Activated T-cell treated with anti-CD3 and anti-CD28 coated beads, Interleukin-2, amount 50 U/mL, for 4 hours (primary cell): Measurements from ENCODE around the gene KRTAP20-3. TPM values are rescaled to one million over a fixed set of nuclear protein-coding genes. Genes with fewer than 3 reads are reported as not detected.

Experiments used
- ATAC-seq, 2 donors: fragments of 200-7000 bp; cut with Tn5 transposase; one replicate each; pipeline ENCODE4 v1.10.0; 2021
- DNase-seq: peaks from one replicate; pipeline ENCODE4 v3.0.0-alpha.2; 2020
- H3K27me3 Mint-ChIP-seq: one replicate; pipeline ENCODE4 v1.8.0; 2021; ENCODE audit warnings: low read depth, mixed read lengths
- H3K36me3 Mint-ChIP-seq: one replicate; pipeline ENCODE4 v1.8.0; 2022; ENCODE audit warnings: mixed read lengths; ENCODE audit not compliant: insufficient read depth
- H3K4me1 Mint-ChIP-seq: one replicate; pipeline ENCODE4 v1.8.0; 2021; ENCODE audit warnings: low read depth, mixed read lengths
- H3K4me3 Mint-ChIP-seq: one replicate; pipeline ENCODE4 v1.8.0; 2021; ENCODE audit warnings: mild to moderate bottlenecking, moderate library complexity, mixed read lengths
- H3K9me3 Mint-ChIP-seq: one replicate; pipeline ENCODE4 v1.8.0; 2021; ENCODE audit warnings: mixed read lengths
- total RNA-seq, 3 donors: library from RNA; stranded (reverse); gene quantifications; one replicate each; pipeline ENCODE4 v1.2.1, GENCODE V29; 2021

Gene KRTAP20-3
- not detected for total RNA-seq

GRCh38 chr21:30642564-30642963 lies at the start of gene KRTAP20-3:
TSS of gene KRTAP20-3 (plus strand) at chr21:30642864.
- H3K4me3 Mint-ChIP-seq = no peak within 1 kb of the TSS
- no peaks in the 10 kb centered on the region for H3K36me3 Mint-ChIP-seq
- peaks cover 10% of the 10 kb centered on the region for H3K9me3 Mint-ChIP-seq
- no peaks in the 10 kb centered on the region for H3K4me1 Mint-ChIP-seq
- no peaks in the 10 kb centered on the region for H3K27me3 Mint-ChIP-seq
- no peak for ATAC-seq
- DNase-seq = no peak

GRCh38 chr21:30598802-30599201 lies 43.9 kb upstream of the KRTAP20-3 start, which contains the start of gene KRTAP6-2:
TSS of gene KRTAP6-2 (minus strand) at chr21:30598902. CDS start at chr21:30598874, 28 bp downstream.
- H3K9me3 Mint-ChIP-seq = peaks cover 11% of the 10 kb centered on the region
- DNase-seq (no peak), ATAC-seq (no peak)
- no peak within 1 kb of the TSS for H3K4me3 Mint-ChIP-seq
- no peaks in the 10 kb centered on the region for H3K4me1 Mint-ChIP-seq
- no peaks in the 10 kb centered on the region for H3K27me3 Mint-ChIP-seq
- H3K36me3 Mint-ChIP-seq = no peaks in the 10 kb centered on the region

GRCh38 chr21:30600787-30601186 lies 41.9 kb upstream of the KRTAP20-3 start, which contains the start of gene KRTAP22-1:
TSS of gene KRTAP22-1 (plus strand) at chr21:30601087.
- DNase-seq = no peak
- H3K4me1 Mint-ChIP-seq = no peaks in the 10 kb centered on the region
- no peak within 1 kb of the TSS for H3K4me3 Mint-ChIP-seq
- H3K27me3 Mint-ChIP-seq = no peaks in the 10 kb centered on the region
- H3K9me3 Mint-ChIP-seq = peaks cover 11% of the 10 kb centered on the region
- H3K36me3 Mint-ChIP-seq = no peaks in the 10 kb centered on the region
- ATAC-seq = no peak

- Mint-ChIP-seq H3K27me3 (no peaks in the 10 kb centered on the region), H3K4me3 (no peak overlapping the region), H3K4me1 (no peaks in the 10 kb centered on the region), H3K36me3 (no peaks in the 10 kb centered on the region), H3K9me3 (peaks cover 11% of the 10 kb centered on the region)
- ATAC-seq (no peak), DNase-seq (no peak)
Observed at GRCh38 chr21:30605968-30606367, 36.7 kb upstream of the KRTAP20-3 start.

- Mint-ChIP-seq H3K36me3 (no peaks in the 10 kb centered on the region), H3K27me3 (no peaks in the 10 kb centered on the region), H3K9me3 (peaks cover 3% of the 10 kb centered on the region), H3K4me3 (no peak overlapping the region), H3K4me1 (no peaks in the 10 kb centered on the region)
- no peak for ATAC-seq
- DNase-seq = no peak
Observed at GRCh38 chr21:30612132-30612531, 30.5 kb upstream of the KRTAP20-3 start.

GRCh38 chr21:30613836-30614235 lies 28.8 kb upstream of the KRTAP20-3 start, which contains the start of gene KRTAP6-1:
TSS of gene KRTAP6-1 (minus strand) at chr21:30613930. CDS start at chr21:30613904, 26 bp downstream.
- no peaks in the 10 kb centered on the region for H3K27me3 Mint-ChIP-seq
- H3K4me1 Mint-ChIP-seq = no peaks in the 10 kb centered on the region
- H3K9me3 Mint-ChIP-seq = peaks cover 3% of the 10 kb centered on the region
- H3K36me3 Mint-ChIP-seq = no peaks in the 10 kb centered on the region
- H3K4me3 Mint-ChIP-seq = no peak within 1 kb of the TSS
- no peak for ATAC-seq
- DNase-seq = no peak

- Mint-ChIP-seq H3K4me3 (no peak overlapping the region), H3K4me1 (no peaks in the 10 kb centered on the region), H3K9me3 (peaks cover 3% of the 10 kb centered on the region), H3K27me3 (no peaks in the 10 kb centered on the region), H3K36me3 (no peaks in the 10 kb centered on the region)
- DNase-seq (no peak), ATAC-seq (no peak)
Observed at GRCh38 chr21:30615199-30615598, 27.5 kb upstream of the KRTAP20-3 start.

- no peaks in the 10 kb centered on the region for H3K27me3 Mint-ChIP-seq
- DNase-seq (no peak), ATAC-seq (no peak)
- no peak within 1 kb of the TSS for H3K4me3 Mint-ChIP-seq
- peaks cover 3% of the 10 kb centered on the region for H3K9me3 Mint-ChIP-seq
- no peaks in the 10 kb centered on the region for H3K4me1 Mint-ChIP-seq
- H3K36me3 Mint-ChIP-seq = no peaks in the 10 kb centered on the region
Observed at GRCh38 chr21:30616125-30616524, 26.5 kb upstream of the KRTAP20-3 start, which contains the start of gene KRTAP20-1. TSS of gene KRTAP20-1 (plus strand) at chr21:30616425. CDS start at chr21:30616455, 30 bp downstream.

GRCh38 chr21:30620080-30620479 lies 22.6 kb upstream of the KRTAP20-3 start:
- Mint-ChIP-seq H3K9me3 (no peaks in the 10 kb centered on the region), H3K4me1 (no peaks in the 10 kb centered on the region), H3K27me3 (no peaks in the 10 kb centered on the region), H3K36me3 (no peaks in the 10 kb centered on the region), H3K4me3 (no peak overlapping the region)
- no peak for ATAC-seq
- DNase-seq = no peak

- no peaks in the 10 kb centered on the region for H3K4me1 Mint-ChIP-seq
- no peak for ATAC-seq
- no peak within 1 kb of the TSS for H3K4me3 Mint-ChIP-seq
- H3K36me3 Mint-ChIP-seq = no peaks in the 10 kb centered on the region
- no peak for DNase-seq
- H3K27me3 Mint-ChIP-seq = no peaks in the 10 kb centered on the region
- H3K9me3 Mint-ChIP-seq = no peaks in the 10 kb centered on the region
Observed at GRCh38 chr21:30620522-30620921, 22.1 kb upstream of the KRTAP20-3 start, which contains the start of gene KRTAP20-4. TSS of gene KRTAP20-4 (plus strand) at chr21:30620627.

GRCh38 chr21:30623362-30623761 lies 19.3 kb upstream of the KRTAP20-3 start:
- Mint-ChIP-seq H3K9me3 (no peaks in the 10 kb centered on the region), H3K4me1 (no peaks in the 10 kb centered on the region), H3K36me3 (no peaks in the 10 kb centered on the region), H3K4me3 (no peak overlapping the region), H3K27me3 (no peaks in the 10 kb centered on the region)
- no peak for ATAC-seq
- DNase-seq = no peak

GRCh38 chr21:30625449-30626165 lies 17.1 kb upstream of the KRTAP20-3 start:
- no peaks in the 10 kb centered on the region for H3K4me1 Mint-ChIP-seq

GRCh38 chr21:30628109-30628508 lies 14.6 kb upstream of the KRTAP20-3 start:
- DNase-seq (no peak), ATAC-seq (no peak)
- no peaks in the 10 kb centered on the region for H3K9me3 Mint-ChIP-seq
- no peaks in the 10 kb centered on the region for H3K4me1 Mint-ChIP-seq
- no peaks in the 10 kb centered on the region for H3K36me3 Mint-ChIP-seq
- no peak overlapping the region for H3K4me3 Mint-ChIP-seq
- no peaks in the 10 kb centered on the region for H3K27me3 Mint-ChIP-seq

More at GRCh38 chr21:30625449-30626165, 17.1 kb upstream of the KRTAP20-3 start:
- H3K9me3 Mint-ChIP-seq = no peaks in the 10 kb centered on the region
- no peaks in the 10 kb centered on the region for H3K27me3 Mint-ChIP-seq
- ATAC-seq = no peak
- H3K4me3 Mint-ChIP-seq = no peak overlapping the region
- DNase-seq = no peak
- H3K36me3 Mint-ChIP-seq = no peaks in the 10 kb centered on the region

GRCh38 chr21:30629200-30629599 lies 13.5 kb upstream of the KRTAP20-3 start:
- Mint-ChIP-seq H3K27me3 (no peaks in the 10 kb centered on the region), H3K9me3 (no peaks in the 10 kb centered on the region), H3K4me3 (no peak overlapping the region), H3K4me1 (no peaks in the 10 kb centered on the region), H3K36me3 (no peaks in the 10 kb centered on the region)
- no peak for ATAC-seq
- no peak for DNase-seq

GRCh38 chr21:30634906-30635305 lies 7.8 kb upstream of the KRTAP20-3 start, which contains the start of gene KRTAP20-2:
TSS of gene KRTAP20-2 (plus strand) at chr21:30635206. CDS start at chr21:30635264, 58 bp downstream.
- Mint-ChIP-seq H3K4me1 (no peaks in the 10 kb centered on the region), H3K9me3 (no peaks in the 10 kb centered on the region), H3K36me3 (no peaks in the 10 kb centered on the region), H3K4me3 (no peak within 1 kb of the TSS), H3K27me3 (no peaks in the 10 kb centered on the region)
- DNase-seq = no peak
- no peak for ATAC-seq
